T-helper 2 cell treated with Interferon-gamma antibody and Interleukin-4, amounts not matched to agents 100 ng/mL and 5 ng/mL, for 36 hours (primary cell): ENCODE data around the gene ATP2B3. TPM values are rescaled to one million over a fixed set of nuclear protein-coding genes. Genes with fewer than 3 reads are reported as not detected.

Experiments used
- intact Hi-C: fragments of 100-400 bp; cut with micrococcal nuclease; formaldehyde crosslinking; loops from one replicate; pipeline ENCODE4 v1.15.1; 2023
- total RNA-seq: library from RNA; stranded (reverse); gene quantifications from 2 replicates; pipeline ENCODE4 v1.2.3, GENCODE V29; 2022

ATP2B3 gene
- total RNA-seq, 1 donor from 2014 or later, result not detected

DNA sequence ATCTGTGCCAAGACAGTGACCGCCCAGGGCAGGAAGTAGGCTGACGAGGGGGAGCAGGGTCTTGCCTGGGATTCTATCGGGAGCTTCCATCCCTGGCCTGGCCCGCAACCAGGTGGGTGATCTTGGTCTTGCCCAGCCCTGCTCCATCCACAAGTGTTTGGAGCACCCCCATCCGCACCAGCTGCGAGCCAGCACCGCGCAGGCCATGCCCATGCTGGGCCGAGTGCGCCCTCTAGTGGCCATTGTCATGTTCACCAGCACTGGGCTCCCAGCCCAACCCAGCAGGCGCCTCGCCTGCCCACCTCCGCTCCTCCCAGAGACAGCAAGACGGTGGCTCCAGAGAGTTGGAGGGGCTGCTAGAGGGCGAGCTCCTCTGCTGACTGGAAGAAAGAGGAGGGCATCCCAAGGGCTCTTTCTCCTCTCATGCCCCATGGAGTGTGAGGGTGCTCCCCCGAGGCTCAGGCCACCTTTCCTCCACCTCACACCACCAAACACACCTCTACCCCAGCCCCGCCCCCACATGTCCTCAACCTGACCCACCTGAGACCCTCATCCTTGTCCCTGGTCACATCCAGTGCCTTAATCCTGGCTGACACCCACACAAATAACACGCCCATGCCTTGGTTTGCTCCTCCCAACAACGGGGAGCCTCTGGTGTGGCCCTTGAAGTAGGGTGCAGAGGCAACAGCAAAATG, 9.8 kb upstream of the ATP2B3 start:
- intact Hi-C loops, result loop anchor here (1.0 to 2.0 kb wide), 2 partner anchors 36 to 549 kb away; no protein-coding TSS in a partner anchor

DNA sequence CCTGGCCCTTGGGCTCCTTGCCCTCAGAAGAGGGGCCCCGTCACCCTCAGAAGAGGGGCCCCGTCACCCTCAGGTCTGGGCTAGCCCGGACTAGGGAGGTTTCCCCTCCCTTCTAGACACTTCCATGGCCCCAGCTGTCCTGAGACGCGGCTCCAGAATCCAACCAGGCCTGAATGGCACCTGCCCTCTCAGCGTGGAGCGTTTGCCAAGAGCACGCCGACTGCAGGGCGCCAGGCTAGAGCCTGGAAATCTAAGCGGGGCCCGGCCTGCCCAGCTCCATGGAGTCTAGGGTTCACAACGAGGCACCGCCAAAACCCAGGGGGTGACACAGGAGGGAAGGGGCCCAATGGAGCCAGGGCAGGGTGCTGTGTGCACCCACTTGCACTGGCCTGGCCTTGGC, 7.8 kb upstream of the ATP2B3 start:
- intact Hi-C loops, result no loop called here

DNA sequence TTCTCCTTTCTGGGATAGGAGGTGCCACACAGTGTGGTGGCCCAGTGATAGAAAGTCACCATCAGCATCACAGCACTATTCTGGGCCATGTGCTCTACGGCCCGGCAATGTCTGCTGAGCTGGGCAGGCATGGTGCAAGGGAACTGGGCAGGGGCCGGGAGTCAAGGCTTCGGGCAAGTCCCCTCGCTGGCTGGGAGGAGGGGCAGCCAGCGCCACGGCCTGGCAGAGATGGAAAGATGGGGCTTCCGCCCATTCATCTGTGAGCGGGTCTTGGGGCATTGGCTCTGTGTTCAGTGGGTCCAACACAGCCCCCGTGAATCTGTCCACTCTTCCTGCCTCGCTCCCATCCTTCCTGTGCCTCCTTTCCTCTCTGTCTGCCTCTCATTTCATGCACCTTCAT, 7.1 kb upstream of the ATP2B3 start:
- intact Hi-C loops, result no loop called here

DNA sequence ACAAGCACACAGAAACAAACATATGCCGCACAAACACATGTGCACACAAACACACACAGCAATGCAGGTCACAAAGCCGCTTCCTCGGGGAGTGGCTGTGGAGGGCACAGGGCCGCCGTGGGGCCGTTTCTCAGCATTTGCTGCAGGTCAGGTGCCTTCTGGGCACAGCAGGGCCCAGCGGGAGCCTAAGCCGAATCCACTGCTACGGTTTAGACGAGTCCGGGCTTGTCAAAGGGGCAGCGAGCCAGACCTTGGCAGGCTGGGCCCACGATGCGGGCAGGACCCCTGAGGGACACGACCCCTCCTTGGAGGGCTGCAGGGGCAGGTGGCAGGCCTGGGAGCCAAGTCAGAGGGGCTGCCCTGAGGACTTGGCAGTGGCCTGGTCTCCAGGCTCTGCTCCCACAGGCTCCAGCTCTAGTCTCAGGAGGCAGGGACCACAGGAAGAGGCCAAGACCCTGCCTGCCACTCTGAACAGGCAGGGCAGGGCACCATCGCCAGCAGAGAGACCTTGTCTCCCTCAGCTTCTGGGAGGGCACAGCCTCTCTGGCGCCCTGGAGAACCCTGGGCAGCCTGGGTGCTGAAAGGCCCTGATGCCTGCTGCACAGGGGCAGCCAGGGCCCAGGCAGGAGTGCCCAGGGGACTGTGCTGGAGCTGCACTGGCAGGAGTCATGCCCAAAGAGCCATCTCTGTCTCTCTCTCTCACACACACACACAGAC, 5.5 kb upstream of the ATP2B3 start:
- intact Hi-C loops, result no loop called here

DNA sequence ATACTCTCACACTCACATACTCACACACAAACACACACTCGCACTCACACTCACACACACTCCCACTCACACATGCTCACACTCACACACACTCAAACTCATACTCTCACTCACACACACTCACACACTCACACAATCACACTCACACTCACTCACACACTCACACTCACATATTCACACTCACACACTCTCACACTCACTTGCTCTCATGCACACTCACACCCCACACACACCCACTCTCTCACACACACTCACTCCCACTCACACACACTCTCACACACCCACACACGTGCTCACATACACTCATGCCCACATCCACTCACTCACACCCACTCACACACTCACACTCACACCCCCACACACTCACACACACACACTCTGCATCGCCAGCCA, 4.9 kb upstream of the ATP2B3 start:
- intact Hi-C loops, result no loop called here

DNA sequence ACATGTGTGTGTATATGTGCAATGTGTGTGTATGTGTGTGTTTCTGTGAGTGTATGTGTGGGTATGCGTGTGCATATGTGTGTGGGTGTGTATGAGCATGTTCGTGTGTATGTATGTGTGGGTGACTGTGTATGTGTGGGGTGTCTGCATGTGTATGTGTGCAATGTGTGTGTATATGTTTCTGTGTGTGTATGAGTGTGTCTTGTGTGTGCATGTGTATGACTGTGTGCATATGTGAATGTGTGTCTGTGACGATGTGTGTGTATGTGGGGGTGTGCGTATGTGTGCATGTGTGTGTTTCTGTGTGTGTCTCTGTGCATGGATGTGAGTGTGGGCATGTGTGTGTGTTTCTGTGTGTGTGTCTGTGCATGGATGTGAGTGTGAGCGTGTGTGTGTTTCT, 4.2 kb upstream of the ATP2B3 start:
- intact Hi-C loops, result no loop called here

DNA sequence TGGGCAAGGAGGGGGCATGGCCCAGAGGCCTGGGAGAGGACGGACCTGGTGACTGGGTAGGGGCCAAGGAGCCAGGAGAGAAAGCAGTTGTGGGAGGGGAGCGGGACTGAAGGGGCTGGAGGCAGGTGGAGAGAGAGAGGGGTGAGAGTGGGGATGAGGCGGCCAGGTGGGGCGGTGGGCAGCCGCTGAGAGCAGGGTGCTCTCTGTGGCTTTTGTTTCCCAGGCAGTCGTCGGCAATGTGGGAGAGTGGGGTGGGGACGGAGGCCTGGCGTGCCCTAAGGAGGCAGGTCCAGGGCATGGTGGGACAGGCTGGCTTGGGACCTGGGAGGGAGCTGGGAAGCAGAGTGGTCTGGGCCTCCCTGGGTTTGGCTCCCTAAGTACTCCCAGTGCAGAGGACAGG, 3.2 kb upstream of the ATP2B3 start:
- intact Hi-C loops, result no loop called here

DNA sequence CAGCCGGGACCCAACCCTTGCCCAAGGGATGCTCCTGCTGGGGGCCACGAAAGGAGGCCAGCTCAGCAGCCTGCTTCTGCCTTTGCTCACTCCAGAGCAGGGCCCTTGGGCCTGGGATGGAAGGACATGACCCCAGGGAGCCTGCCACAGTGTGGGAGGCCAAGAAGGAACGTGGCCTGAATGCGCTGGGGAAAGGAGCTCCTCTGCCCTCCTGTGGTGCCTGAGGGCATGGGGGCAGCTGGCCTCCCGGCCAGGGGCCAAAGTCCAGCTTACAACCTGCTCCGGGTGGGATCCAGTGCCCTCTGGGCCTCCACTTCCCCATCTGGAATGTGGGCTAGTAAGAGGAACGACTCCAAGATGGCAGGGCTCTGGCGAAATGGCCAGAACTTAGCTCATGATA, 2.0 kb upstream of the ATP2B3 start:
- intact Hi-C loops, result no loop called here

DNA sequence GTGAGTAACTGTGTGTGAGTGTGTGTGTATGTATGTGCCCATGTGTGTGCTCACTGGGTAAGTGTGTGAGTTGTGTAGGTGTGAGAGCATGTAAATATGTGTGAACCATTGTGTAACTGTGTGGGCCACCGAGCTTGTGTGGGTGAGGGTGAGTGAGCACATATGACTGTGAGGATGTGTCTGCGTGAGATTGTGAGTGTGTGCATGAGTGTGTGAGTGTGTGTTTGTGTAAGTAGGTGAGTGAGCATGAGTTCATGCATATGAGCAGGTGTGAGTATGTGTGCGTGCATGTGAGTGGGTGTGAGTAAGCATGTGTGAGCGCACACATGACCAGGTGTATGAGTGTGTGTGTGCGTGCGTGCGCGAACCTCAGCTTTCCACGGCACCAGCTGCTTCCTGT, 1.4 kb upstream of the ATP2B3 start:
- intact Hi-C loops, result no loop called here

DNA sequence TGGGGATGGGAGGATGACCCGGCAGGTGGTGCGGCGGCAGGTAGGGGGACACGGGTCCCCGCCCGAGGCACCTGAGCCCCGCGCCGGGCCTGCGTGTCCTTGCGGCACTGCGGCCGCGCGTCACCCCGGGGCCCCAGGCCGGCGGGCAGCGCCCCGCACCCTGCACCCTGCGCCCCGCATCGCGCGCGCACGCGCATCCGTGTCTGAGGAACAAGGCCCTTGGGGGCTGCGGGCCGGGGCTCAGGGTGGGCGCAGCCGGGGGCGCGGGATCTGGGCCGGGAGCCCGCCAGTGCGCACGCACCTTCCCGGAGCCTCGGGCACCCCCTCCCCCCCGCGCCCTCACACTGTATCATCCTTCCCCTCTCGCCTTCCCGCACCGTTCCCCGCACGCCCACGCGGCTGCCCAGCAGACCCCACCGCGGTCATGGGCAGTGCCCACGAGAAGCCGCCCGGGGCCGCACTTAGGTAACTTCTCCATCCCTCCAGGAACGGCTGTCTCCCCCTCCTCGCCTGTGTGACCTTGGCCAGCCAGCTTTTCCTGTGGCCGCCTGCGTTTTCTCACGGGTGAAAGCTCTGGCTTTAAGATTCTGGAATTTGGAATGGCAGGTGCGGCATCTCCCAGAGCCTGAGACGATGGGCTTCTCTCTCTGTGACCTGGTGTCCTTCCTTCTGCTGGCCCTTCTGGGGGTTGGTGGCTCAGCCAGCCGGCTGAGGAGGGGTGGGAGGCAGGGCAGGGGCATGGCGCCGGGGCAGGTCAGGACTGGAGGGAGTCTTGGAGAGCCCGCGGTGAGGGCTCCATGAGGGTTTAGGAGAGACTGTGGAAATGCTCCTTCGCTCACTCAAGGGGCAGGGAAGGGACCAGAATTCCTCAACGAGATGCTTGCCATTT, 748 bp downstream of the ATP2B3 start:
- intact Hi-C loops, result no loop called here

DNA sequence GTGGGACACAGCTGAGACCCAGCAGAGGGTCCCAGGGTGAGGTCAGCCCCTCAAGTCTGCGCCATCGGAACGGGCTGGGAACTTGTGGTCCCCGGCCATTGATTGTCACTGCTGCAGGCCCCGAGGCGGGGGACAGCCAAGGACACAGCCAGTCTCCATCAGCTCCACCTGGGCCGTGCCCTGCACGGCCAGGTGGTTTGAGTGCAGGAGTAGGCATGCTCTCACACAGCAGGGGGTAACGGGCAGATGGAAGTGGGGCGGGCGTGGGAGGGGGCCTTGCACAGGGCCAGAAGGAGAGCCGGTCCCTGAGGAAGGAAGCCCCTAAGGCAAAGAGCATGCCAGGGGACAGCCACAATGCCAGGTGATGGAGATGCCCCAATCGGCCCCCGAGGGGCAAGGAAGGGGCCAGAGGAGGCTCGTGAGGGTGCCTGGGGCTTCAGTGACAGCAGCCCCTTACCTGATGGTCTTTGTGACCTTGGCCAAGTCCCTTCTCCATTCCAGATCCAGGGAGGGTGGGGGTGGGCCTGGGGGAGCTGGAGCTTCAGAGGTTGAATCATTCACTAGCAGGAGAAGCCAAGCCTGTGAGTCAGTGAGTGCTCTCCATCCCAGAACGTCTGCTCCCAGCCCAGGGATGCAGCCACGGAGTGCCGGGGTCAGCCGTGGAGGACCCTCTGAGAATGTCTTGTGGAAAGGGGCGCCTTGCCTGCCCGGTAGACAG, 2.3 kb downstream of the ATP2B3 start:
- intact Hi-C loops, result no loop called here

DNA sequence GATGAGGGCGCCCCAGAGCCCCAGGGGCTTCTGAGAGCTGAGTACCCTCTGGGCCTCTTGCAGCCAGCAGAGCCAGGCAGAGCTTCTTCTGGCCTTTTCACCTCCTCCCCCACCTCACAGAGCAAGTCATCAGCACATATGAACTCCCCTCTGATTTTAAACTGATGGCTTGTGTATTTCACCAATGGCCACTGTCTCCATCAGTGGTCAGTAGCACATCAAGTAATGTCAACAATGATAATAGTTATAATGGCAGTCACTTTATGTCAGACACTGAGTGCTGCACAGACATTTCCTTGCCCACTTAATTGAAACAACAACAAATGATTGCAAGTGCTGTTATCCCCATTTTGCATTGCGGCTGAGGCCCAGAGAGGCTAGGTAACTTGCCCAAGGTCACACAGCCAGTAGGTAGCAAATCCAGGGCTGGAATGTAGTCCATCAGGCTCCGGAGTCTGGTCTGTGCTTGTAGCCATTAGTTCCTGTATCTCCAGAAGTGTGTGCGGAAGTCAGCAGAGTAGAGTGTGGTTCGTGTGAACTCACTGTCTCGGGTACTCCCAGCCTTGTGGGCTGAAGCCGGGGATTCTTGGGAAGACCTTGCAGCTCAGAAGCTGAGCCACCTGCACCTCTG, 3.0 kb downstream of the ATP2B3 start:
- intact Hi-C loops, result no loop called here

DNA sequence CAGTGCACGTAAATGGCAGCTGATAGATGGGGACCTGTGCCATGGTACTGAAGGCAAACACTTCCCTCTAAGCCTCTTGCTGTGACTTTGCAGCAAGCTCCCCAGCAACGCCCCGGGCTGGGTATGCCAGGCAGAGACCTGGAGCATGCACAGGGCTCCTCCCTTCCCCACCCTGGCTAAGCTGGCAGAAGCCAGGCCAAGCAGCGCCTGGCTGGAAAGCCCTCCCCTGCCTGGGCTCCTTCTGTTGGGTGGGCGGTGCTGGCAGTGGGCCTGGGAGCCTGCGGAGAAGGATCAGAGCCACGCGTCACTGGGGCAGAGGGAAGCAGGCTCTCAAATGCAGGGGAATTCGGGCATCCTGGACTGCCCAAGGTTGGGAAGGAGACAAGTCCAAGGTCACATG, 3.6 kb downstream of the ATP2B3 start:
- intact Hi-C loops, result no loop called here

DNA sequence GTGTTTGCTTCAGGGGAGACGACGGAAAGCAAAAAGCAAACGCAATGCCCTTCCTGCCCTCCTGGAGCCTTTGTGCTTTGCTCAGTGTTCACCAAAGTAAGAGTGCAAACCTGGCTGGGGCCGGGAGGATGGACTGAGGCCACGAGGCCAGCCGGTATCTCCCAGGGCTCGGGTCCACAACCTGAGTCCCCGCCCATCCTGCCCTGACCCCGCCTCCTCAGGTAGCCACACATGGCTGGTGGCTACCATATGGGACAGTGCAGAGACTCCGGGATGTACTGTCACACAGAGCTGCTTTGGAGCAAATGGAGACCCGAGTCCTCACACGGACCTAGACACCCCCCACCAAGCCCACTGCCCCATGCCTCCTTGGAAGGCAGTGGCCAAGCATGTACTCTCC, 4.8 kb downstream of the ATP2B3 start:
- intact Hi-C loops, result no loop called here

DNA sequence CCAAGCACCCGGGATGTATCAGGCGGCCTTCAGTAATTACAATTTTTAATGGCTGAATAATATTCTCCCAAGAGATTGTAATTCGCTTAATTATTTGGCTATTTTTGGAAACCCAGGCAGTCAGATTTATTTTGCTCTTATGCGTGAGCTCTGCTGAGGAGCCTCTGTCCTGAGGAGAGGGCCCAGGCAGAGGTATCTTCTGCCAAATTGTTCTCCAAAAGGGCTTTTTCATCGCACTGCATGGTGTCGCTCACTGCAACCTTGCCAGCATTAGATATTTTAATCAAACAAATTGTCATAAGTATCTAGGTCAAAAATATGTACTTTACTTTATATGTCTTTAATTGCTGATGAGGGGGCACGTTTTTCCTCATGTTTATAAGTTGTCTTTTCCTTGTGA, 5.8 kb downstream of the ATP2B3 start:
- intact Hi-C loops, result no loop called here

DNA sequence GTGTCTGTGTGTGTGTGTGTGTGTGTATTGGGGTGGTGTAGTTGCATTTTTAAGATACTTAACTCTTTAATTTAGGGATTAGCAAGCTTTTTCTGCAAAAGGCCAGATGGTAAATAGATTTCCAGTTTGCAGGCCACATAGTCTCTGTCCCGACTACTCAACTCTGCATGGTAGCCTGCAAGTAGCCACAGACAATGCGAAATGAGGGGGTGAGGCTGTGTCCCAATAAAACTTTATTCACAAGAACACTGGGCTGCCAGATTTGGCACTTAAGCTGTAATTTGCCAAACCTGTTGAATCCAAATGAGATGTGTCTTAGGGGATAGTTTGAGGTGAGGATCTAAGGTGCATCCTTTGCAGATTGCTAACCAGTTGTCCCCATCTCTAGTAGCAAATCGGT, 6.8 kb downstream of the ATP2B3 start:
- intact Hi-C loops, result no loop called here

DNA sequence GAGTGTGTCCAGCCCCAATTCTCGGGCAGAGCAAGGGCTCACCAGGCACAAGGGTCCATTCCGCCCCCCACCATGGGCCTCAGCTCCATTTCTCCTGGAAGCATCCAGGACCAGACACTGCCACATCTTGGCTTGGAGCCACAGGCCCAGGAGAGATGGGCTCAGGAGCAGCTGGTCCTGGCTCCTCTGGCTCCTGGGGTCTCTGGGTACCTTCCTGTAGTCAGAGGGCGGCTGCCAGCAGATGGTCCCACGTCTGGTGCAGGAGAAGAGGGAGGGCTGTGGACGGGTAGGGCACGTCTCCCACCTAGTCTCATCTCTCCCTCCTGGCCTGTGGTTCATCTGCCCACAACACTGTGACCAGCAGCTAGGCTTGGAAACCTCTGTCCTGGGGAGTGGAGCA, 8.0 kb downstream of the ATP2B3 start:
- intact Hi-C loops, result no loop called here

DNA sequence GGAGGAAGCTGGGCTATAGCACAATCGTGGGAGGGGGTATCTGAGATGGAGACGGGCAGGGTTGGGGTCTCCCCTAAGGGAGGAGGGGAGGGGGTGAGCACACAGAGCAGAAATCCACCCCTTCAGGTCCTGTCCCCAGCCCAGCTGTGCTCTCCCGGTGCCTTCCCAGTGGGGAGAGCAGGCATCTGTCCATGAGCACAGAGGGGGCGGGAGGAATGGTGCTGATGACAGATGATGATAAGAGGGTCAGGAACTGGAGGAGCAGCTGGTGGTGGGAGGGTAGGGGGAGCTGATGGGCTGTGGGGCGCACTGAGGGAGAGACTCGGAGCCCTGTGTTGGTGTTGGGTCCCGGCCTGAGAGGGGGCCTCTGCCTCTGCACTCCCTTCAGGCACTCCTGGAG, 8.6 kb downstream of the ATP2B3 start:
- intact Hi-C loops, result no loop called here

DNA sequence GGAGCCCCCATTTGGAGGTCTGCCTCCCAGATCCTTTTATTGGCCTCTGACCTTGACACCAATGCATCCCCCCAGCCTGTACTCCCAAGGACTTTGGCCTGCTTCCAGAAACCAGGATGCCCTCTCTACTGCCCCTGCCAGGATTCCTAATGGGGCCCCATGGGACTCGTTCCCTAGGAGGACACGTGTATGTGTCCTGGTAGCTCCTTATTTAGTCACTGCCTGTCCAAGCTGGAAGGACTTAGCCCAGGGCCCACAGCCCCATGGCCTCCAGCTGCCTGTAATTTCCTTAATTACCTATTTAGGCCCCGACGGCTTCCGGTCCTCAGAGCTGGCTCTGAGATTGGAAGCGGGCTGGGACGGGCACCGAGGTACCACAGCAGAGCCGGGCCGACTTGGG, 9.4 kb downstream of the ATP2B3 start:
- intact Hi-C loops, result no loop called here

DNA sequence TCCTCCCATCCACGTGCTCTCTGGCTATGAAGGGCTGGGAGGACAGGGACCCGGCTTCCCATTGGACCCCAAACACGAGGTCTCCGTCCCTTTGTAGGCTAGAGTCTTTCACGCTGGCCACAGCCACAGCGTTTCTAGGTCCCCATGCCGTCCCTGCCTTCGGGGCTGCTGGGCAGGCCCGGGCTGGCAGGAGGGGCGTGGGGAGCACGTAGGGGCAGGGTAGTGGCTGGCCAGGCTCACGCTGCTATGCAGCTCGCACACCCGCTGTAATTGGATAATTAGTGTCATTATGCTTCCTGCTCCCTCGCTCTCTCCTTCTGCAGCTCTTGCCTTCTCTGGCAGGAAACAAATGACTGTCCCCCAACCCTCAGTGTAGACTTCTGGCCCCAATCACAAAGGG, 9.8 kb downstream of the ATP2B3 start:
- intact Hi-C loops, result no loop called here
